Measurements from ENCODE around the gene MOGAT2.

Gene MOGAT2

GRCh38 chr11:75760243-75760642 is 42.6 kb downstream of the MOGAT2 start:
- no peak for DNase-seq

- DNase-seq, result no peak
Measured at GRCh38 chr11:75760710-75761493, 43.3 kb downstream of the MOGAT2 start.

- no peak for DNase-seq
Measured at GRCh38 chr11:75762158-75762557, 44.5 kb downstream of the MOGAT2 start.

GRCh38 chr11:75762885-75763284 is 45.2 kb downstream of the MOGAT2 start:
- no peak for DNase-seq

- DNase-seq, result no peak
Measured at GRCh38 chr11:75763846-75764245, 46.2 kb downstream of the MOGAT2 start.

DNA sequence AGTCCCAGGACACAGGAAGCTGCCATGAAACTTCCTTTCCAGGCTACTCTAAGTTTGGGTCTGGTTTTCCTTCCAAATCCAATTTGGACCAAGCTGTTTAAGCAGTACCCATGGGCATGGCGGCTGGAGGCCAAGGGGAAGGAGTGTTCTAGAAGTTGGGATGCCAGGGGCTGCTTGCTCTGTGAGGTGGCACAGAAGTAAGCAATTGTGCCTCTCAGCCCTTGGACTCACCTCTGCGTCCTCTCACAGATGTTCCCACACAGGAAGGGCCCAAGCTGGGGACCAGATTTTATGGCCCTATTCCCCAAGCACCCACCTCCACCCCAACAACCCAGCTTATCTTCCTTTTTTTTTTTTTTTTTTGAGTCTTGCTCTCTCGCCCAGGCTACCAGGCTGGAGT is 47.5 kb downstream of the MOGAT2 start:
- DNase-seq, result no peak

- no peak for DNase-seq
Measured at GRCh38 chr11:75766443-75767227, 49.0 kb downstream of the MOGAT2 start.

DNA sequence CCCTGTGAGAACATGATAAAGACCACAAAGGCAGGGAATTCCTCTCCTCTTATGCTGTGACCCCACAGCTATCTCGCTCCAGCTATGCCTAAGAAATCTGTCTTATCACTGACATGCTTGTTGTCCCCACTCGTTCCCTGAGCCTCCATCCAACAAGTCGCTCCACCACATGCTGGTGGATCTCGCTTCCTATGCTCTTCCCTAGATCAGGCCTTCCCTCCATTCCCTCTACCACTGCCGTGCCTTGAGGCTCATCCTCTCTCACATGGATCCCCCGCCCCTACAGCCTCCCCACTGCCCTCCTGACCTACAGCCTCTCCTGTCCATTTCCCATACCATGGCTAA is 49.6 kb downstream of the MOGAT2 start:
- DNase-seq, result no peak

DNA sequence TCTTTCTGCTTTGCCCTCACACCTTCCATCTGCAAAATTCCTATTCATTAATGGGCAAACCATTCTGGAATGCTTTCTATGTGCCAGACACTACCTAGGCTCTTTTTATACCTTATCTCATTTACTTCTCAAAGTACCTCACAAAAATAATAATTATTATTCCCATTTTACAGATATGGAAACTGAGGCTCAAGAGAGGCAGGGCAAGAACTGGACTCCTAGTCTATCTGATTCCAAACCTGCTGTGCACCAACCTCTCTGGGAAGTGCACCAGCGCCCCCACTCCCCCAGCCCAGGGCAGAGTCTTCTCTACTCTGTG is 50.1 kb downstream of the MOGAT2 start:
- DNase-seq, result no peak

DNA sequence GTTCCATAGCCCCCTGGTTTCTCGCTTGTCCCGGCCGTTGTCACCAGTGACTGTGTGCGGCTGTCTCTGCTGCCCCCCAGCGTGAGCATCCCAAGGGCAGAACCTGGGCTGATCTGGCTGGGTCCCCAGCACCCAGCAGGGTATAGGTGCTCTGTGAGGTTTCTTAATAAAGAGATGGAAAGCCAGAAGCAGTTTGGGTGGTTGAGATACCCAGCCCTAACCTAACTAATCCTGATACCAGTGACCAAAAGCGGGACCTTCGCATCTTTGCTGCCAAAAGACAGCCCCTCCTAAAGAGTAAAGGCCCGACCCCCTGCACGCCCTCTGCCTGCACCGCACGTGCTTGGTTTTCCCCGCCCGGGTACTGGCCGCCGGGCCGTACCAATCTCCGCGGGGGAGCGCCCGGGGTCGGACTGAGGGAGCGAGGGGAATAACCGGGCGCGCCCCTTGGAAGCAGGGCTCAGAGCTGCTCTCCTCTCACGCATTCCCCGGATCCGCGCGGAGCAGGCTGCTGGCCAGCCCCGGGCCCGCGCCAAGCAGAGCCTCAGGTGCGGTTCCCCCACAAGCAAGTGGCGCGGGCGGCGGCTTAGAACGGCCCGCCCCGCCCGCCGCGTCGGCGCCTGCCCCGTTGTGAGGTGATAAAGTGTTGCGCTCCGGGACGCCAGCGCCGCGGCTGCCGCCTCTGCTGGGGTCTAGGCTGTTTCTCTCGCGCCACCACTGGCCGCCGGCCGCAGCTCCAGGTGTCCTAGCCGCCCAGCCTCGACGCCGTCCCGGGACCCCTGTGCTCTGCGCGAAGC is 50.7 kb downstream of the MOGAT2 start, which contains the start of gene DGAT2:
TSS of gene DGAT2 (plus strand) at position 667 of the 797 bp plus-strand sequence. CDS start 214 bp downstream, outside the sequence.
- peak; percentile 87 for DNase-seq

DNA sequence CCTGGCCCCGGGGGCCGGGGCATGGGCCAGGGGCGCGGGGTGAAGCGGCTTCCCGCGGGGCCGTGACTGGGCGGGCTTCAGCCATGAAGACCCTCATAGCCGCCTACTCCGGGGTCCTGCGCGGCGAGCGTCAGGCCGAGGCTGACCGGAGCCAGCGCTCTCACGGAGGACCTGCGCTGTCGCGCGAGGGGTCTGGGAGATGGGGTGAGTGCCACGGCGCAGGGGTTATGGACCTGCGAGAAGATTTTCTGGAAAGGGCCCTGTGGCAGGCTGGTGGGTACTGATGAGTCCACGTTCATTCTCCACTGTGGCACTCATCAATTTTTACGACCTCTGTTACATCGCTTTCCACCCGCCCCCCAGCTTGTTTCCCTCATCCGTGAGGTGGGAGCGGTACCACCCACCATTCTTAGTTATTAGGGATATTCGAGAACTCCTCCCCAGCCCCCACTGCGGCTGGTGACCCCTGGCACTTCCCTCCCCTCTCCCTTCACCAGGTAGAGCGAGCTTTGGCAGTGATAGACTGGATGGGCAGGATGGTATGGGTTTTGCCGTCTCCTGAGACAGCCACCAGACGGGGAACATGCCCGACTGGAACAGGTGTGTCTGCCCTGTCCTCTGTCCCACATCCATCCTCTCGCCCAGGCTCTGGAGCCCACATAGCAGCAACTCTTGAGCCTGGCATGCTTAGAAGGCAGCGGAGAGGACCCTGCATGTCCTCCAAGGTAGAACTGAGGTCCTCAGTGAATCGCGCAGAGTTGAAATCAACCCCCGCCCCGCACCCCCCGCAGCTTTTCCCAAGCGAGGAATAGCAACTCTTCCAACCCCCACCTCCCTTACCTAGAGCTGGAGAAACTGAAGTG is 51.5 kb downstream of the MOGAT2 start:
- no peak for DNase-seq

DNA sequence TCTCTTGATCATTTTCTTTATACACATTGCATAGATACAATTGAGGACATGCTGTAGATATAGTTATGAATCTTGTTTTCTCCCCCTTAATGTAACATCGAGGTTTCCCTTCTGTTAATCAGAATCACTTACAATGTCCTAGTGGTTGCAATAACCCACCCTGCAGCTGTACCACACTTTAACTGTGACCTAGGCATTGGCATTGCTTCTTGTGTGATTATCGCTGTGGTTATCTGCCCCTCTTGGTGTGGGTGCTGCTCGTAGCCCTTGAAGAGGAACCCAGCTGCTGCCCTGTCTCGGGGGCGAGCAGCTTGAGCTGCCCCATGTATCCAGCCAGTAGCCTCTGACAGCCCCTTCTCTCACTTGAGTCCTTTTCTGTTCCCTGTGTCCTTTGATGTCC is 52.5 kb downstream of the MOGAT2 start:
- DNase-seq, result no peak

DNA sequence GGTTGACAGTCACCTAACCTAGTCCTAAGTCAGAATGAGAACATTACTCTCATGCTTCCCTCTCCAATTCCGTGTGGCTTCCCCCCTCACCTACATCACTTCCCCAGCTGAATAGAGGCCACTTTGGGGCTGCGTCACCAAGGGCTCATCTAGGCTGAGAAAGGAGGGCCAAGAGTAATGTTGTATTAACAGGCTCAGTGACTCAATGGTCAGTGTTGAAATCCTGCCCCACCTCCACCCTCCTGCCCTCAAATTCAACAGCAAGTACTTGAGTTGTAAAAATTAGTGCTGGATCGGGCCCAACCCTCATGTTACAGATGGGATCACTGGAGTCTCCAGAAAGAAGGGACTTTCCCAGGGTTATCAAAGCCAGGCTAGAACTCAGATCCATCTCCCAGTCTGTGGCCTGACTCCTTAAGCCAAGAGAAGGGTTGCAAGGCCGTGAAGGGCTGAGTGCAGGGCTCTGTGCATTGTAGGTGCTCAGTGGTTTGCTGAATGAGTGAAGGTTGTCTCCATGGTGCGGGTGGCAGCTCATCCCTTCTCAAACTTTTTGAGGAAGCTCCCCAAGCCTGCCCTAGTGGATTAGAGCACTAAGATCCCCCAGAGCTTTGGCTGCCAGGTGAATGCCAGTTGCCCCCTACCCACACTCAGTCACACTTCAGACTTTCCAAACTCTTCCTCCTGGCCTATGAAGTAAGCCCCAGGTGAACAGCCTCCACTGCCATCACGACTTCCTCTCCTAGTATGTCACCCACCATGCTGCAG is 54.2 kb downstream of the MOGAT2 start:
- no peak for DNase-seq

DNA sequence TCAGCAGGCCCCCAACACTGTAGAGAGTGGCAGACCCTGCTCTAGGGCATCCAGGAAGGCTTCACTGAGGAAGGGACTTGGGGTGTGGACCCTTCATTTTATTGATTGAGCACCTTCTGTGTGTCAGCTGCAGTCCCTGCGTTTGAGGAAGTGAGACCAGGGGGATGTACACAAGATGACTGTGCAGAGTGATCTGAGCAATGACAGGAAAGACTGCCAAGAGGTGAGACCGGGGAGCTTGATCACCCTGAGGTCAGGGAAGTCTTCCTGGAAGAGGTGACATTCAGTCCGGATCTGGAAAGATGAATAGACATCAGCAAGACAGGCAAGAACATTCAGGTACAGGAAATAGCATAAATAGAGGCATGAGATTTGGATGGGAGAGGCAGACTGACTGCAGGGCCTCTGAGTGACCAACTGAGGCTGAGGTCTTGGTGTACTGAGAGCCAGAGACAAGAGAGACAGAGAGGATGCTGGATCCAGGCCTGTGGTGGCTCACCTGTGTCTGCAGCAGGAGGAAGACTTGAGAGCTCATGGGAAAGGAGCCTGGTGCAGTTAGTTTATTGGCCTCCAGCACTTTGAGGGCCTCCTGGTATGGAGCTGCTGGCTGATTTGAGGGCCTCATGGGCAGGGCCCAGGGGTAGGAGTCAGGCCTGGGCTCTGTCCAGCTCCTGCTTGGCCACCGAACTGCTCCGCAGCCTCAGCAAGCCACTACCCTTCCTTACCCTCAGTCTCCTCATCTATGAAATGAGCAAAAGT is 56.1 kb downstream of the MOGAT2 start:
- DNase-seq, result no peak

- no peak for DNase-seq
Measured at GRCh38 chr11:75775056-75775455, 57.4 kb downstream of the MOGAT2 start.

GRCh38 chr11:75776546-75776945 is 58.9 kb downstream of the MOGAT2 start:
- no peak for DNase-seq

DNA sequence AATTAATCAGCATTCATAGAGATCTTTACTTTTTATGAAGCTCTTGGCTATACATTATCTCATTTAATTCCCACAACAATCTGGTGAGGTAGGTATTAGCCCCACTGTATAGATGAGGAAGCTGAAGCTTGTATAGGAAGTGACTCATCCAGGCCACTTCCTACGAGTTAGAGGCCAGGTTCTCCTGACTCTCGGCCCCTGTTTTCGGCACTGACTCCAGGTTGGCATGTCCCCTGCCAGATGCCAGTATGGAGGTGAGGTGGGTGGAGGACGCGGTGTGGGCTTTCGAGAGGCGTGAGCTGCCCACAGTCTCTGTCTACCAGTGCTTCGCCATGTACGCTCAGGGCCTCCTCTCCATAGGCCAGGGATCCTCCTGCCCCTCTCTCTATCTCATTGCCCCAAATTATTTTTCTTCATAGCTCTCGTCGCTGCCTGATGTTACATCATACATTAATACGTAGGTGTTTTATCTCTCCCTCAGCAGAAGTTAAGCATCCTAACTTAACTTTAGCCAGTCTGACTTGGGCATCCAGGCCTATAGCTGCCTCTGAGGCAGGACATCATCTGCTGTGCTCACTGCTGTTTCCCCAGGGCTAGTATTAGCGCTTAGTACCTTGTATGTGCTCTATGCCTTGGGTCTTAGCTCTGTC is 59.9 kb downstream of the MOGAT2 start:
- no peak for DNase-seq

- no peak for DNase-seq
Measured at GRCh38 chr11:75778962-75779361, 61.3 kb downstream of the MOGAT2 start.

DNA sequence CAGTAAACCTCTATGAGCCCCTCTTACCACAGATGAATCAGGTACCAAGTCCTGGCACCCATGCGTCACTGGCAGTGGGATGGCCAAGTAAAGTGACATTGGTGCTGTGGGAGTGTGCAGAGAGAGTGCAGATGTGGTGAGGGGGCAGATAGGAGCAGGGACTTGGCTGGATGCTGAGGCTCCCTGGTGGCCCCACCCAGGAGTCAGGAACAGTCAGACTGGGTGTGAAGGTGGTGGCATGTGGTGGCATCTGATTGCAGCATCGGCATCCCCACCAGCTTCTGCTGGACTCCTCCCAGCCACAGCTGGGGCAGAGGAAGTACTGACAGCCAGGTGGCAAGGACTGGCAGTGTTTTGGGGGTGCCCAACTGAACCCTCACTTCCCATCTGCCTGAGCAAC is 62.3 kb downstream of the MOGAT2 start:
- DNase-seq, result no peak

GRCh38 chr11:75780888-75781287 is 63.2 kb downstream of the MOGAT2 start:
- DNase-seq, result no peak

- no peak for DNase-seq
Measured at GRCh38 chr11:75781296-75781695, 63.7 kb downstream of the MOGAT2 start.
